Mucosa of gallbladder (tissue), 1 donor: ENCODE data around the gene FAM151B. TPM values are rescaled to one million over a fixed set of nuclear protein-coding genes. Genes with fewer than 3 reads are reported as not detected.

Experiments used
- DNase-seq: peaks from one replicate; pipeline ENCODE4 v3.0.0-alpha.2; 2020; ENCODE audit warnings: low spot score
- total RNA-seq: library from RNA; stranded (reverse); gene quantifications from one replicate; pipeline ENCODE4 v1.2.1, GENCODE V29; 2021
- donor health status: DM: no; HTN: no; CAD: no.

FAM151B gene
- total RNA-seq, 1 donor from 2014 or later = 3.0 TPM

GRCh38 chr5:80588858-80589540 lies 101.1 kb downstream of the FAM151B start:
- DNase-seq = no peak

- DNase-seq = no peak
Measured at GRCh38 chr5:80590766-80591165, 102.9 kb downstream of the FAM151B start.

- DNase-seq = no peak
Measured at GRCh38 chr5:80591352-80591751, 103.5 kb downstream of the FAM151B start.

GRCh38 chr5:80592105-80592504 lies 104.2 kb downstream of the FAM151B start:
- no peak for DNase-seq

Other genes with a start within 250 kb of the FAM151B start
- gene SERINC5, start 232.1 kb upstream of the FAM151B start, total RNA-seq = 87.2 TPM
- not detected for gene SPZ1, start 168.1 kb upstream of the FAM151B start, total RNA-seq
- gene ZFYVE16, start 80.0 kb upstream of the FAM151B start, total RNA-seq = 39.9 TPM
- gene ANKRD34B, start 82.2 kb downstream of the FAM151B start, total RNA-seq = not detected
- 16.1 TPM for gene MSH3, start 166.6 kb downstream of the FAM151B start, total RNA-seq
- gene DHFR, start 166.9 kb downstream of the FAM151B start, total RNA-seq = 19.7 TPM